MG63 (cell line): ENCODE results near the gene PGLYRP4. TPM values are rescaled to one million over a fixed set of nuclear protein-coding genes. Genes with fewer than 3 reads are reported as not detected.

Experiments
- DNase-seq: peaks from one replicate; pipeline ENCODE4 v3.0.0-alpha.2; 2020
- H3K27me3 ChIP-seq: fragments of 250-450 bp; sonication (Bioruptor Pico); 2 replicates; pipeline ENCODE4 v1.5.1; 2020; ENCODE audit warnings: mild to moderate bottlenecking, moderate library complexity
- H3K36me3 ChIP-seq: fragments of 250-450 bp; sonication (Bioruptor Pico); 2 replicates; pipeline ENCODE4 v1.5.1; 2020; ENCODE audit warnings: mild to moderate bottlenecking, moderate library complexity
- H3K4me3 ChIP-seq: fragments of 250-450 bp; sonication (Bioruptor Pico); 2 replicates; pipeline ENCODE4 v1.5.1; 2020; ENCODE audit warnings: mild to moderate bottlenecking, moderate library complexity
- H3K9me3 ChIP-seq: fragments of 250-450 bp; sonication (Bioruptor Pico); 2 replicates; pipeline ENCODE4 v1.5.1; 2020; ENCODE audit warnings: mild to moderate bottlenecking, moderate library complexity
- total RNA-seq: library from RNA; depleted of rRNA; stranded (reverse); fragments of >200 nt; shearing (Covaris generic); gene quantifications from 2 replicates; pipeline ENCODE4 v1.2.3, GENCODE V29; 2014; ENCODE audit warnings: low replicate concordance; rRNA removed

The PGLYRP4 gene, protein sequence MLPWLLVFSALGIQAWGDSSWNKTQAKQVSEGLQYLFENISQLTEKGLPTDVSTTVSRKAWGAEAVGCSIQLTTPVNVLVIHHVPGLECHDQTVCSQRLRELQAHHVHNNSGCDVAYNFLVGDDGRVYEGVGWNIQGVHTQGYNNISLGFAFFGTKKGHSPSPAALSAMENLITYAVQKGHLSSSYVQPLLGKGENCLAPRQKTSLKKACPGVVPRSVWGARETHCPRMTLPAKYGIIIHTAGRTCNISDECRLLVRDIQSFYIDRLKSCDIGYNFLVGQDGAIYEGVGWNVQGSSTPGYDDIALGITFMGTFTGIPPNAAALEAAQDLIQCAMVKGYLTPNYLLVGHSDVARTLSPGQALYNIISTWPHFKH
- not detected in 2 replicates for total RNA-seq

- peak; percentile 28 for DNase-seq
- H3K27me3 ChIP-seq: peaks cover 54% of the 10 kb centered on the region
- no peak within 1 kb of the TSS for H3K4me3 ChIP-seq
- H3K36me3 ChIP-seq: no peaks in the 10 kb centered on the region
- no peaks in the 10 kb centered on the region for H3K9me3 ChIP-seq
Measured at GRCh38 chr1:153348511-153349362, at the start of gene PGLYRP4. Gene PGLYRP4 (minus strand): TSS chr1:153348841. CDS start chr1:153347932, 909 bp downstream.

- Histone ChIP-seq H3K4me3 (no peak overlapping the region), H3K36me3 (no peaks in the 10 kb centered on the region), H3K27me3 (peaks cover 8% of the 10 kb centered on the region), H3K9me3 (no peaks in the 10 kb centered on the region)
- DNase-seq: no peak
Measured at GRCh38 chr1:153397924-153398651, 49.4 kb upstream of the PGLYRP4 start.

- Histone ChIP-seq H3K27me3 (peaks cover 8% of the 10 kb centered on the region), H3K4me3 (no peak overlapping the region), H3K36me3 (no peaks in the 10 kb centered on the region), H3K9me3 (no peaks in the 10 kb centered on the region)
- no peak for DNase-seq
Measured at GRCh38 chr1:153397051-153397923, 48.6 kb upstream of the PGLYRP4 start.

GRCh38 chr1:153396461-153396860 is 47.8 kb upstream of the PGLYRP4 start:
- H3K36me3 ChIP-seq: no peaks in the 10 kb centered on the region
- no peak for DNase-seq
- H3K9me3 ChIP-seq: no peaks in the 10 kb centered on the region
- peaks cover 8% of the 10 kb centered on the region for H3K27me3 ChIP-seq
- H3K4me3 ChIP-seq: no peak overlapping the region

- H3K27me3 ChIP-seq: peaks cover 4% of the 10 kb centered on the region
- no peaks in the 10 kb centered on the region for H3K36me3 ChIP-seq
- DNase-seq: no peak
- no peaks in the 10 kb centered on the region for H3K9me3 ChIP-seq
- no peak overlapping the region for H3K4me3 ChIP-seq
Measured at GRCh38 chr1:153395776-153396175, 47.1 kb upstream of the PGLYRP4 start.

DNA sequence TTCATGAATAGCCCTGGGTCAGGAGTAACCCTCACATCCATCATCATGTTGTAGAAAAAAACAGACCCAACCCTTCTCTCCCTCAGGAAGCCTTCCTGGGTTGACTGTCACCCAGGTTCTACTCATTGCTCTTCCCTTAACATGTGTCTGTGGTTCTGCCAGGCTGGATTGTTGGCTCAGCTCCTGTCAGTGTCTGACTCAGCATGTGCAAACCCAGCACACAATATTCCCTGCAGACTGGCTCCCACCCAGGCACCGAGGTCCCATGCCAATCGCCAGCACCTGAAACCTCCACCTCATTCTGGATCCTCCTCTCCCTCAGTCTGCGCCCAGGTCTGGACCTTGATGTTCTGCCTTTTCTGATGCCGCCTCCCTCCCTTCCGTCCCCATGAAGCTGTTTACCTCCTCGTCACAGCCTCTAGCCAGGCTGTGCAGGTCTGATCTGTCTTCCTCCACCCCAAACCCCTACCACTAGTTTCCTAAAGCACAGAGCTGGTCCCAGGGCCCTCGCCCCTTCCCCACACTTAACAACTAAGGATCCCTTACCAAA is 46.6 kb upstream of the PGLYRP4 start:
- Histone ChIP-seq H3K9me3 (no peaks in the 10 kb centered on the region), H3K27me3 (no peaks in the 10 kb centered on the region), H3K36me3 (no peaks in the 10 kb centered on the region), H3K4me3 (no peak overlapping the region)
- peak; percentile 73 for DNase-seq

DNA sequence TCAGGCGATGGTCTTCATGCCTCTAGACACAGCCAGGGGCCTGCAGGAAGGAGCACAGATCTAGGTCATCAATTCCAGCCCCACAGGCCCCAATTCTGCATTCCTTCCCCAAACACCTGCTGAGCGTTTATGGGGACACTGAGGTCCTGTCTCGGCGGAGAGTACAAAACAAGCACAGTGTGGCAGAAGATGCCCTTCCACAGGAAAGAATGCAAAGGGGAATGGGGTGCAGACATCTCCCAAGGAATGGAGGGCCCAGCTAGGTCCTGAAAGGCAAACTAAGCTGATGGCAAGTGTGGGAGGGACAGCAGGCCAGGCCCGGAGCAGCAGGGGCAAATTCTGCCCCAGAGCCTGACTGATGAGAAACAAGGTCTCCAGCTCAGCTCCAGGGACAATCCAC is 45.8 kb upstream of the PGLYRP4 start:
- Histone ChIP-seq H3K36me3 (no peaks in the 10 kb centered on the region), H3K4me3 (no peak overlapping the region), H3K27me3 (no peaks in the 10 kb centered on the region), H3K9me3 (no peaks in the 10 kb centered on the region)
- no peak for DNase-seq

- no peak for DNase-seq
- no peak overlapping the region for H3K4me3 ChIP-seq
- H3K36me3 ChIP-seq: no peaks in the 10 kb centered on the region
- H3K9me3 ChIP-seq: no peaks in the 10 kb centered on the region
- no peaks in the 10 kb centered on the region for H3K27me3 ChIP-seq
Measured at GRCh38 chr1:153393926-153394325, 45.3 kb upstream of the PGLYRP4 start.

GRCh38 chr1:153392822-153393221 is 44.2 kb upstream of the PGLYRP4 start:
- H3K27me3 ChIP-seq: no peaks in the 10 kb centered on the region
- no peaks in the 10 kb centered on the region for H3K36me3 ChIP-seq
- no peak overlapping the region for H3K4me3 ChIP-seq
- no peaks in the 10 kb centered on the region for H3K9me3 ChIP-seq
- no peak for DNase-seq

DNA sequence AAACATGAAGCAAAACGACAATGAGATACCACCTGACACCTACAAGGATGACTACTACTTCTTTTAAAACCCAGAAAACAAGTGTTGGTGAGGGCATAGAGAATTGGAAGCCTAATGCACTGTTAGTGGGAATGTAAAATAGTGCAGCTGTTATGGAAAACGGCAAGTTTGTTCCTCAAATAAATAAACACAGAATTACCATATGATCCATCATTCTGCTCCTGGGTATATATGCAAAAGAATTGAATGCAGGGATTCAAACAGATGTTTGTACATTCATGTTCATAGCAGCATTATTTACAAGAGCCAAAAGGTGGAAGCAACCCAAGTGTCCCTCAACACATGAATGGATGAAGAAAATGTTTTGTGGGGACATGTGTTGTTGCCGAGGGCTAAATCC is 43.6 kb upstream of the PGLYRP4 start:
- Histone ChIP-seq H3K4me3 (no peak overlapping the region), H3K27me3 (no peaks in the 10 kb centered on the region), H3K9me3 (no peaks in the 10 kb centered on the region), H3K36me3 (no peaks in the 10 kb centered on the region)
- DNase-seq: no peak

DNA sequence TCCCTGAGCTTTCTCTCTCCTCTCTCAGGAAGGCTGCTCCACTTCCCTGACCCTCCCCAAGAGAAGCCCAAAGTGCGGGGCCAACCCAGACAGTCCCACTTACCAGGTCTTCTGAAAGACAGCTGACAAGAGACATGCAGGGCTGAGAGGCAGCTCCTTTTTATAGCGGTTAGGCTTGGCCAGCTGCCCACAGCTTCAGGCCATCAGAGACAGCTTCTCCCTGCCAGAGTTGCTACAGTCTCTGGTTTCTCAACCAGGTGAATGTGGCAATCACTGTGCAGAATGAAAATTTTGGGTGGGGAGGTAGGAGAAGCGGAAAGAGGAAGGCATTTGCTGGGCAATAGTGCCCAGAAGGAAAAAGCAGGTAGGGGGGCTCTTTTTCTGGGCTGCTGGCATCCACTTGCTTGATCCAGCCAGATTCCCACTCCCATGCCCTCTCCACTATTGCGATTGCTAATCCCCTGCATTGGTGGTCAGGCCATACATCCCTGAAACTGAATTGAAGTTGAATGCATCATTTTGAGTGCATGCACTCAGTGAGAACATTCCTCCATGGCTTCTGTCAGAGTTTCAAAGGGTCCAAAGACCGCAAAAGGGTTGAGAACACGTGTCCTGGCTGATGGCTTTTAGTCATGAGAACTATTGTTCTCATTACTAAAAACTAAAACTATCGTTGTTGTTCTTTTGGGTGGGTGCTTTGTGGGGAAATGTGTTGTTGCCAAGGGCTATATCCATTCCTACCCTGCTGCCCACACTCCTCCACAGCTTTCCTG is 42.5 kb upstream of the PGLYRP4 start, which contains the start of gene S100A8:
Gene S100A8, minus strand, starts transcription at position 136 of the 773 bp plus-strand sequence. CDS start 538 bp downstream, outside the sequence.
- DNase-seq: peak; percentile 14
- Histone ChIP-seq H3K9me3 (no peaks in the 10 kb centered on the region), H3K36me3 (no peaks in the 10 kb centered on the region), H3K27me3 (no peaks in the 10 kb centered on the region), H3K4me3 (no peak within 1 kb of the TSS)

DNA sequence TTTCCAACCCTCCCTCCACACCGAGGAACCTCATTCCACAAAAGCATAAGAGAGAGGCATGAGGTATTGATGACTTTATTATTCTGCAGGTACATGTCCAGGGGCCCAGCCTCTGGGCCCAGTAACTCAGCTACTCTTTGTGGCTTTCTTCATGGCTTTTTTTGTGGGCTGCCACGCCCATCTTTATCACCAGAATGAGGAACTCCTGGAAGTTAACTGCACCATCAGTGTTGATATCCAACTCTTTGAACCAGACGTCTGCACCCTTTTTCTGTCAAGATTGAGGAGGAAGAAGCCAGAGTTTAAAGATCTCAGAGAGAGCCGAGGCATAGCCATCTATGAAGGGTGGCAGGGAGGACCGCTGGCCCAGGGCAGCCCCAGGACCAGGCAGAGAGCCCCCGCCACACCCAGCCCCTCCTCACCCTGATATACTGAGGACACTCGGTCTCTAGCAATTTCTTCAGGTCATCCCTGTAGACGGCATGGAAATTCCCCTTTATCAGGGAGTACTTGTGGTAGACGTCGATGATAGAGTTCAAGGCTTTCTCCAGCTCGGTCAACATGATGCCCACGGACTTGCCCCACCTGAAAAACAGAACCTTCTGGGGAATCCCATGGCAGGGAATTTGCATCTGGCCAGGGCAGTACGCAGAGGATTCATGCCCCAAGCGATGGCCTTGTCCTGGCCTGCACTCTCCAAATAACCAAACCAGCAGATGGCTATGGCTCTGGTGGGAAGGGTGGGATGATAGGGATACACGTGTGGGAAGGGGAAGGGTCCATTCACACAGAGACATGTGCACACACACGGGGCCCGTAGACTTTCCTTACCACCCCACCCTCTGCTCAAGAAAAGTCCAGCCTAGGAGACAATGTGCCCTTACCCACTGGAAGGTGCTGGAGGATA is 41.6 kb upstream of the PGLYRP4 start:
- H3K36me3 ChIP-seq: no peaks in the 10 kb centered on the region
- no peaks in the 10 kb centered on the region for H3K27me3 ChIP-seq
- H3K9me3 ChIP-seq: no peaks in the 10 kb centered on the region
- no peak for DNase-seq
- no peak overlapping the region for H3K4me3 ChIP-seq

GRCh38 chr1:153389401-153389800 is 40.8 kb upstream of the PGLYRP4 start:
- DNase-seq: no peak

DNA sequence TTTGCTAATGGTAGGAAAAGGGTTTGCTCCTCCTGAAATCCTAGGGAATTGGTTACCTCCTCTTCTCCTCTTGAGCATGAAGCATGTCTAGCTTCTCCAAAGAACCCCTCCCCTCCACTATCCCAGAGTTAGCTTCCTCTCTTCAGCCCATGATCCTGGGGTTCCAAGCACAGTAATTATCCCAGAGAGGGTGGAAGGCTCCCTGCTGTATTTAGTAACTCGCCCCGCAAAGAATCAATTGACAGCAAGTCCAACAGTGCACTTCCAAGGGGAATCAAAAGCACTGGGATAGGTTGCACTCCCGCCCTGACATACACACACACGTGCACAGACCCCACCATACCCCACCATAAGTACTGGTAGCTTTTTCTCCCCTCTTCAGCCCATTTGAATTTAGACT is 39.1 kb upstream of the PGLYRP4 start:
- no peak for DNase-seq
- no peaks in the 10 kb centered on the region; the same call in 1 of the 2 replicates for H3K27me3 ChIP-seq
- no peak overlapping the region for H3K4me3 ChIP-seq
- H3K36me3 ChIP-seq: no peaks in the 10 kb centered on the region
- H3K9me3 ChIP-seq: no peaks in the 10 kb centered on the region

More at GRCh38 chr1:153389401-153389800, 40.8 kb upstream of the PGLYRP4 start:
- Histone ChIP-seq H3K36me3 (no peaks in the 10 kb centered on the region), H3K4me3 (no peak overlapping the region), H3K9me3 (no peaks in the 10 kb centered on the region), H3K27me3 (no peaks in the 10 kb centered on the region)
